Measurements from ENCODE around the gene PLSCR4.

DNA sequence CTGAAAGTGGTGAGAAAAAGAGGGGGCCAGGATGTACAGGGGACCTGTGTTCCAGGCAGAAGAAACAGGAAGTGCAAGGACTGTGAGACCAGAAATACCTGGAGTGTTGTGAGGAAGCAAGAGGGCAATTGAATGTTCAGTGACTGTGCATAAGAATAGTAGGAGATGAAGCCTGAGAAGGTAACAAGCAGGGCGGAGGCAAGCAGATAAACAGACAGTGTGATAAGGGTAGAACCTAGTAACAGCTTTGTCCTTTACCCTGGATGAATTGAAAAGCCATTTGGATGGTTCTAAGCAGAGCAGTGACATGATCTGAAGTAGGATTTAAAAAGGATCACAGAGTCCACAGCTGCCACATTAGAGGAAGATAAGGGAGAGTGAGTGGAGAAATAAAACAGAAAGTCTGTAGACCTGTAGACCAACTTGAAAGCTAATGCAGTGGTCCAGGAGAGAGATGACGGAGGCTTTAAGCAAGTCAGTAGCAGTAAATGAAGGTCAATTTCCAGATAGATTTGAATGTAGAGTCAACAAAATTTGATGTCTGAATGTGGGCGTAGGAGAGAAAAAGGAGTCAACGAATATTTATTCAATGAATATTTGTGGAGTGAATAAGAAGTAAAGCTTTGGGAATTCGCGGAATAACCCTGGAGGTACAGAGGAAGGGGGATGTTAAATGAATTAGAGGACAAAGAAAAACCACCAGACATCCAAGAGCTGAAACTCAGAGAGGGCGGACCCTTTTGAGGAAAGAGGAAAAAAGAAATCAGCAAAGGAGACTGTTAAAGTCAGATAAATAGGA, 85.7 kb downstream of the PLSCR4 start:
- TF ChIP-seq CTCF (tag by site-specific recombination; IDR thresholded peaks at IDR 0.05), result no peak
- TF ChIP-seq ELK4 (IDR thresholded peaks at IDR 0.05; ENCODE audit: borderline replicate concordance, low read depth, low read length), result no peak
- no peak for TF ChIP-seq TSHZ1 (tag by site-specific recombination; IDR thresholded peaks at IDR 0.05; ENCODE audit: borderline replicate concordance)
- no peak for TF ChIP-seq YY1 (tag by site-specific recombination; IDR thresholded peaks at IDR 0.05)
- no peak for TF ChIP-seq ZNF274 (IDR thresholded peaks at IDR 0.05; ENCODE audit: low read length)
- TF ChIP-seq ZNF274 (tag by site-specific recombination; IDR thresholded peaks at IDR 0.05; ENCODE audit: borderline replicate concordance), result no peak
- TF ChIP-seq ZNF629 (tag by site-specific recombination; IDR thresholded peaks at IDR 0.05), result no peak
- no peak for TF ChIP-seq ZNF311 (tag by site-specific recombination; IDR thresholded peaks at IDR 0.05; ENCODE audit: borderline replicate concordance)
- no peak for TF ChIP-seq ZNF394 (tag by site-specific recombination; IDR thresholded peaks at IDR 0.05; ENCODE audit: borderline replicate concordance)
- TF ChIP-seq, protein P1, sequence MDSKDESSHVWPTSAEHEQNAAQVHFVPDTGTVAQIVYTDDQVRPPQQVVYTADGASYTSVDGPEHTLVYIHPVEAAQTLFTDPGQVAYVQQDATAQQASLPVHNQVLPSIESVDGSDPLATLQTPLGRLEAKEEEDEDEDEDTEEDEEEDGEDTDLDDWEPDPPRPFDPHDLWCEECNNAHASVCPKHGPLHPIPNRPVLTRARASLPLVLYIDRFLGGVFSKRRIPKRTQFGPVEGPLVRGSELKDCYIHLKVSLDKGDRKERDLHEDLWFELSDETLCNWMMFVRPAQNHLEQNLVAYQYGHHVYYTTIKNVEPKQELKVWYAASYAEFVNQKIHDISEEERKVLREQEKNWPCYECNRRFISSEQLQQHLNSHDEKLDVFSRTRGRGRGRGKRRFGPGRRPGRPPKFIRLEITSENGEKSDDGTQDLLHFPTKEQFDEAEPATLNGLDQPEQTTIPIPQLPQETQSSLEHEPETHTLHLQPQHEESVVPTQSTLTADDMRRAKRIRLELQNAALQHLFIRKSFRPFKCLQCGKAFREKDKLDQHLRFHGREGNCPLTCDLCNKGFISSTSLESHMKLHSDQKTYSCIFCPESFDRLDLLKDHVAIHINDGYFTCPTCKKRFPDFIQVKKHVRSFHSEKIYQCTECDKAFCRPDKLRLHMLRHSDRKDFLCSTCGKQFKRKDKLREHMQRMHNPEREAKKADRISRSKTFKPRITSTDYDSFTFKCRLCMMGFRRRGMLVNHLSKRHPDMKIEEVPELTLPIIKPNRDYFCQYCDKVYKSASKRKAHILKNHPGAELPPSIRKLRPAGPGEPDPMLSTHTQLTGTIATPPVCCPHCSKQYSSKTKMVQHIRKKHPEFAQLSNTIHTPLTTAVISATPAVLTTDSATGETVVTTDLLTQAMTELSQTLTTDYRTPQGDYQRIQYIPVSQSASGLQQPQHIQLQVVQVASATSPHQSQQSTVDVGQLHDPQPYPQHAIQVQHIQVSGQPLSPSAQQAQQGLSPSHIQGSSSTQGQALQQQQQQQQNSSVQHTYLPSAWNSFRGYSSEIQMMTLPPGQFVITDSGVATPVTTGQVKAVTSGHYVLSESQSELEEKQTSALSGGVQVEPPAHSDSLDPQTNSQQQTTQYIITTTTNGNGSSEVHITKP (tag by site-specific recombination; IDR thresholded peaks at IDR 0.05), result no peak
- TF ChIP-seq PBX3 (CRISPR knock-in tag; IDR thresholded peaks at IDR 0.05), result no peak
- TF ChIP-seq, protein P2, sequence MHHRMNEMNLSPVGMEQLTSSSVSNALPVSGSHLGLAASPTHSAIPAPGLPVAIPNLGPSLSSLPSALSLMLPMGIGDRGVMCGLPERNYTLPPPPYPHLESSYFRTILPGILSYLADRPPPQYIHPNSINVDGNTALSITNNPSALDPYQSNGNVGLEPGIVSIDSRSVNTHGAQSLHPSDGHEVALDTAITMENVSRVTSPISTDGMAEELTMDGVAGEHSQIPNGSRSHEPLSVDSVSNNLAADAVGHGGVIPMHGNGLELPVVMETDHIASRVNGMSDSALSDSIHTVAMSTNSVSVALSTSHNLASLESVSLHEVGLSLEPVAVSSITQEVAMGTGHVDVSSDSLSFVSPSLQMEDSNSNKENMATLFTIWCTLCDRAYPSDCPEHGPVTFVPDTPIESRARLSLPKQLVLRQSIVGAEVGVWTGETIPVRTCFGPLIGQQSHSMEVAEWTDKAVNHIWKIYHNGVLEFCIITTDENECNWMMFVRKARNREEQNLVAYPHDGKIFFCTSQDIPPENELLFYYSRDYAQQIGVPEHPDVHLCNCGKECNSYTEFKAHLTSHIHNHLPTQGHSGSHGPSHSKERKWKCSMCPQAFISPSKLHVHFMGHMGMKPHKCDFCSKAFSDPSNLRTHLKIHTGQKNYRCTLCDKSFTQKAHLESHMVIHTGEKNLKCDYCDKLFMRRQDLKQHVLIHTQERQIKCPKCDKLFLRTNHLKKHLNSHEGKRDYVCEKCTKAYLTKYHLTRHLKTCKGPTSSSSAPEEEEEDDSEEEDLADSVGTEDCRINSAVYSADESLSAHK (tag by site-specific recombination; IDR thresholded peaks at IDR 0.05), result no peak
- TF ChIP-seq ZNF555 (tag by site-specific recombination; conservative IDR thresholded peaks at IDR 0.05), result no peak
- no peak for TF ChIP-seq ZNF513 (tag by site-specific recombination; IDR thresholded peaks at IDR 0.05)
